HG02642 (cell line): Measurements from ENCODE around the gene LRRC32.

ENCODE experiments used
- ATAC-seq: cut with Tn5 transposase; IDR thresholded peaks from one replicate; pipeline ENCODE4 v1.9.1; 2021; ENCODE audit warnings: mild to moderate bottlenecking; ENCODE audit not compliant: unreplicated experiment, poor library complexity

The LRRC32 gene

DNA sequence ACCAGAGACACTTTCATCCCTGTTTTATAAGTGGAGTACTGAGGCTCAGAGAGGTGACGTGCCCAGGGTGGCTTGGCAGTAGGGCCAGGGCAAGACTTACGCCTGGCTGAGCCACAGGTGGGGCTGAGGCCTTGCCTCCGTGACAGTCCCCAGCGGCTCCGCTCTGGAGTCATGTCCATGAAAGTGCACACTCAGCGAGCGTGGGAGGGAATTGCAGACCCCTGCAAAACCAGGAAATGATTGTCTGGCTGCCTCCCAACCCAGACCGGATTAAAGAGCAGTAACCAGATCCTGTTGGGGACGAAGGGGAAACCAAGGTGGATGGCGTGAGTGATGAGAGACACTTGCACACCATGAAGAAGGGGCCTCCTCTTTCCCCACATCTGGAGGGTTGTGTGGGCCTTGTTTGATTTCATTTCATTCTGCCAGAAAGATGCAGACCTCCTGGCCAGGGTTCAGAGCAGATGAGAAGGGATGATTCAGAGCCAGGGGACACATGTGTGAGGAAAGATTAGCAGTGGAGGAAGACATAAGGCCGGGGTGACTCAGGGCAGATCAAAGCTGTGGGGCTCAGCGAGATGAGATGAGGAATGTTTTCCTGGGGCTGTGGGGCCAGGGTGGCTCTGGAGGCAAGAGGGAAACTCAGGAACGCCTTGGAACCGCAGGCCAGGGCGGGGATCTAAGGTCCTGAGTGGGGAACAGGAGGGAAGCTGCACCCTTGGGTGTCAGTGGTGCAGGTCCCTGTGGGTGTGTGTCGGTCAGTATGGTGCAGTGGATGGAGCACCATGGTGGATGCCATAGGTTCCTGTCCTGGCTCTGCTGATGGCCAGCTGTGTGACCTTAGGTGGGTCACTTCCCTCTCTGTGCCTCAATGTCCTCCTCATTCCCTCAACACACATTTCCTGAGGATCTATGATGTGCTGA lies 29.9 kb upstream of the LRRC32 start:
- ATAC-seq: no peak

- no peak for ATAC-seq
Measured at GRCh38 chr11:76699451-76700091, 29.0 kb upstream of the LRRC32 start.

GRCh38 chr11:76698321-76699043 lies 27.9 kb upstream of the LRRC32 start:
- no peak for ATAC-seq

- ATAC-seq: no peak
Measured at GRCh38 chr11:76696756-76697155, 26.2 kb upstream of the LRRC32 start.

GRCh38 chr11:76695771-76696170 lies 25.2 kb upstream of the LRRC32 start:
- no peak for ATAC-seq

- ATAC-seq: no peak
Measured at GRCh38 chr11:76695133-76695532, 24.6 kb upstream of the LRRC32 start.

- ATAC-seq: no peak
Measured at GRCh38 chr11:76694664-76695063, 24.1 kb upstream of the LRRC32 start.

DNA sequence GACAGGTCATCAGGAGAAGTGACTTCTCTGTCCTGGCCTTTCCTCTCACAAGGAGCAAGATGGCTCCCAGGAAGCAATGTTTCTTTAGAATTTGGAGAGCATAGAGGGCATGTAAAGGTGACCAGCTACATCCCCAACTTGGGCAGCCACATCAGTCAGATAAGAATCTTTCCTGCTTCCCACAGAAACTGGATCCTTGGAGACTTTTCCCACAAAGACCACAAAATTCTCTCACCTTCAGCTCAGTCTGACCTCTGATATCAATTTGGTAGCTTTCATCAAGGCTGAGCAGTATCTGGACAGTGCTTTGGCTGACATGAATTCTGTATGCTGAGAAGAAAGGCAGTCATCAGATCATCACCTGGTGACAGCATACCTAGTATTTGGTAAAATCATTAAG lies 23.3 kb upstream of the LRRC32 start:
- ATAC-seq: no peak

GRCh38 chr11:76692956-76693355 lies 22.4 kb upstream of the LRRC32 start:
- no peak for ATAC-seq

DNA sequence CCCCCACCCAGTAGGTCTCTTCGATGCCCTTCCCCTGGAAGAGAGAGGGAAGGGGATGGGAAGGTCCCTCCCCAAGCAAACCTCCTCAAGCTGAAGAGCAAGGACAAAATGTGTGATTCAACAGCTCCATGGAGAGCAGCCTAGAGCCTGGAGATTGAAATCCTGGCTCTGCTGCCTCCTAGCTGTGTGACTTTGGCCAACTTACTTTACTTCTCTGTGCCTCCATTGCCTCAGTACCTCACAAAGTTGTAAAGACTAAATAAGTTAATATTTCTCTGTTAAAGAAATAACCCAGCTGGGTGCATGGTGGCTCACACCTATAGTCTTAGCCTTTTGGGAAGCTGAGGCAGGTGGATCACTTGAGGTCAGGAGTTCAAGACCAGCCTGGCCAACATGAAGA lies 21.1 kb upstream of the LRRC32 start:
- ATAC-seq: no peak

GRCh38 chr11:76690736-76691135 lies 20.2 kb upstream of the LRRC32 start:
- ATAC-seq: no peak

GRCh38 chr11:76689313-76690260 lies 19.0 kb upstream of the LRRC32 start:
- no peak for ATAC-seq

GRCh38 chr11:76688146-76688545 lies 17.6 kb upstream of the LRRC32 start:
- no peak for ATAC-seq

DNA sequence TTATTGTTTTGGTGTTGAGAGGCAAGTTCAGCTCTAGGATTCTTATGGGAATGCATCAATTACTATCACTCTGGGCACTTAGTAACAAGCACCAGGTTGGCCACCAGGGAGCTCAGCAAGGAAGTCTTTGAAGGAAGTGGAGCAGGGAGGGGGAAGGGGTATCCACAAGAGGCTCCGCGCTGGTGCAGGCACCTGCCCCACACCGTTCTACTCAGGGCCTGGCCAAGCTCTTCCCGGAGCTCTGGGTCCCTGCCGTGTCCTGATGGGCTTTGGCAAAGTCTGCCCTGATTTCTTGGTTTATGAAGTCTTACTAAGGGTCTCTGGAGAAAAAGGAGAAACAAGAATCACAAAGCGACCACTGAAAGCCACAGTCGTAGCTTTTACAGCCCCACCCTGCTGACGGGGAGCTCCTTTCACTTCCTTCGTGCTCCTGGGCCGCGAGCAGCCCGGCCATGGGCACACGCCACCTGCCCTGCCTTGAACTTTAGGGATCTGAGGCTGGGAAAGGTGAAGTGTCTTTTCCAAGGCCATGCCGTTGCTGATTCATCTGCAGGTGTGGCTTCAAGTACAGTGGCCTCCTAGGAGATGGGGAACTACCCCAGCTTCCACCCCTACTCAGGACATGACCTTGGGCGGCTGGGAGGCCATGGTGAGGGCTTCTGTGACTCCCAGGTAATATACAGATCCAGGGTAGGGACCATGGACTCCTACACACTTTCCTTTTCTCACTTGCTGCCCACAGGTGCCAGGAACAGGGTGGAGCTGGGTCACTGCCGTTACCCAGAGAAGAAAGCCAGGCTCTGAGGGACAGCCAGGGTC lies 15.9 kb upstream of the LRRC32 start:
- ATAC-seq: no peak

- ATAC-seq: no peak
Measured at GRCh38 chr11:76685831-76686230, 15.3 kb upstream of the LRRC32 start.

DNA sequence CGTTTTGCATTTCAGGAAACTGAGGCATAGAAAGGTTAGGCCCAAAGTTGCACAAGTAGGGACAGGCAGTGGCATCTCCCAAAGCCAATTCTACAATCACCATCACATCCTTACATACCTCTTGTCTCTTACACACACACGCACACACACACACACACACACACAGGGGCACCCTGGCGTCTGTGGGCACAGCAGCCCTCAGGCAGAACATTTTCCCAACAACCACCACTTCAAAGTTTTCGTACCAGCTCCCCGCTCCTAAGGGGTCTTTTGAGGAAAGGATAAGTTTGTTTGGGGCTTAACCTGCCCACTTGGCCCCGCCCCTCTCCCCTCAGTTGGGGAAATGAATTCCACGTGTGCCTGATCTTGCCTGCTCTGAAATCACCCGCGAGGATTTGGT lies 14.7 kb upstream of the LRRC32 start:
- no peak for ATAC-seq

GRCh38 chr11:76684516-76684915 lies 14.0 kb upstream of the LRRC32 start:
- ATAC-seq: no peak

GRCh38 chr11:76683161-76684095 lies 12.9 kb upstream of the LRRC32 start:
- no peak for ATAC-seq
